Astrocyte of the cerebellum (primary cell): ENCODE results near the gene EVA1C.

Experiments
- DNase-seq: peaks from one replicate; pipeline ENCODE4 v3.0.0-alpha.2; 2011; ENCODE audit warnings: low read depth
- H3K4me3 ChIP-seq: 2 replicates; pipeline ENCODE4 v1.5.1; 2011; ENCODE audit warnings: mild to moderate bottlenecking, low read depth, low read length, moderate library complexity
- in situ Hi-C: cut with HindIII; loops from 2 replicates; pipeline ENCODE4 v1.10.0; 2017; ENCODE audit warnings: low sequenced_read_pairs
- TF ChIP-seq, protein P1 (sequence below): IDR thresholded peaks from 2 replicates; pipeline ENCODE4 v1.5.1; 2012; ENCODE audit warnings: low read length, low read depth, moderate library complexity, mild to moderate bottlenecking; ENCODE audit errors: missing control alignments

EVA1C gene

DNA sequence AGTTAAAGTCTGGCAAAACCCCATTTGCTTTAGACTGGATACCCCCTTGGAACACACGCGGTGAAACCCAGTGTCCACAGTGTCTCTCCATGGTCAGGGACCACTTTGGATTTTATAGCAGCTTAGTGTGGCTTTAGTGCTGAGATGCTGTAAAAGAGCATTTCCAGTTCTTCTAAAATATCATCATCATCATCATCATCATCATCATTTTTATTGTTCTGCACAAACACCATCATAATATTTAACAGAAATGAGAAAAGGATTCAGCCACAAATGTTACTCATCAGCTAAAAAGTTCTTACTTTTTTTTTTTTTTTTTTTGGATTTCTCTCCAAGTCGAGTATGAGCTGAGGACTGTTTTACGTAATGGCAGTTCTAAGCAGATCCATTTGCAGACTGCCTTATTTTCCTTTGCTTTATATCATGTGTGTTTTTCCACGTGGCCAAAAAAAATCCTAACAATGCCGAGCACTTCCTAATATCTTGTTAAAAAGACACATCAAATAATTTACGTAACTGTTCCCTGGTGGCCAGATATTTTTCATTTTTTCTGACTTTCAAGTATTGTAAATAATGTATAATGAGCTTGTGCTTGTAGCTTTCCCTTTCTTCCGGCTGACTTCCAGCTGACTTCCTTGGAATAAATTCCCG lies 62.8 kb downstream of the EVA1C start:
- no peak overlapping the region for H3K4me3 ChIP-seq
- TF ChIP-seq, protein P1, sequence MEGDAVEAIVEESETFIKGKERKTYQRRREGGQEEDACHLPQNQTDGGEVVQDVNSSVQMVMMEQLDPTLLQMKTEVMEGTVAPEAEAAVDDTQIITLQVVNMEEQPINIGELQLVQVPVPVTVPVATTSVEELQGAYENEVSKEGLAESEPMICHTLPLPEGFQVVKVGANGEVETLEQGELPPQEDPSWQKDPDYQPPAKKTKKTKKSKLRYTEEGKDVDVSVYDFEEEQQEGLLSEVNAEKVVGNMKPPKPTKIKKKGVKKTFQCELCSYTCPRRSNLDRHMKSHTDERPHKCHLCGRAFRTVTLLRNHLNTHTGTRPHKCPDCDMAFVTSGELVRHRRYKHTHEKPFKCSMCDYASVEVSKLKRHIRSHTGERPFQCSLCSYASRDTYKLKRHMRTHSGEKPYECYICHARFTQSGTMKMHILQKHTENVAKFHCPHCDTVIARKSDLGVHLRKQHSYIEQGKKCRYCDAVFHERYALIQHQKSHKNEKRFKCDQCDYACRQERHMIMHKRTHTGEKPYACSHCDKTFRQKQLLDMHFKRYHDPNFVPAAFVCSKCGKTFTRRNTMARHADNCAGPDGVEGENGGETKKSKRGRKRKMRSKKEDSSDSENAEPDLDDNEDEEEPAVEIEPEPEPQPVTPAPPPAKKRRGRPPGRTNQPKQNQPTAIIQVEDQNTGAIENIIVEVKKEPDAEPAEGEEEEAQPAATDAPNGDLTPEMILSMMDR = no peak
- in situ Hi-C loops = no loop called here
- no peak for DNase-seq

DNA sequence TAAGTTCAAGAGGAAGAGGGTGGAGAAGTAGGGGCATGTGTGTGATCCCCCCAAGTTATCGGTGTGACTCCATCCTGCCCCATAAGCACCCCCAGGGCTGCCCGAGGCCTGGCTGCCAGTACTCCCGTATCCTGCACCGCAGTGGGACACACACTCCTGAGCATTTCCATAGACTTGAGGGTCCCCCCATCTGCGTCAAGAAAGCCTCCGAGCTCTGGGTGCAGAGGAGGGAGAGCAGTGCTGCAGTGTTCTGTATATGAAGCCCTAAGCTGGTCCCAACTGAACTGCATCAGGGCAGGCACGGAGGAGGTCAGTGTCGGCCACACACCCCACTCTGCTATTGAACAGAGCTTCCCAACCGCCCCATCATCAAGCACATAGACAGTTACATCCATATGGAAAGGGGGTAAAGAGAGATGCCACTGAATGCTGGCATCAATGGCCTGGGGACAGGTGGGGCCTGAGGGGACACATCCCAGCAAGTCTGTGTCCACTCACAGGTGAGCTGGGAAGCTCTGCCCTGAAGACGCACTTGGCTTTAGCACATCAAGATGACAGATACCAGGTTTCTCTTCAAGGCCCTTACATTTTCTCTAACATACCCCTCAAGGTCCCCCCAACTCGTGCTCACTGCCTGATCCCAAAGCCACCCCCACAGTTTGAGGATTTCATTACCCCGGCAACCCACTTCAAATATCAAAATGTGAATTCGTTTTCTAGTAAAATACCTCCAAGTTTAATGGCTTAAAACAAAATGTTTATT lies 64.3 kb downstream of the EVA1C start:
- TF ChIP-seq, protein P1 = no peak
- H3K4me3 ChIP-seq = no peak overlapping the region
- in situ Hi-C loops = no loop called here
- no peak for DNase-seq

DNA sequence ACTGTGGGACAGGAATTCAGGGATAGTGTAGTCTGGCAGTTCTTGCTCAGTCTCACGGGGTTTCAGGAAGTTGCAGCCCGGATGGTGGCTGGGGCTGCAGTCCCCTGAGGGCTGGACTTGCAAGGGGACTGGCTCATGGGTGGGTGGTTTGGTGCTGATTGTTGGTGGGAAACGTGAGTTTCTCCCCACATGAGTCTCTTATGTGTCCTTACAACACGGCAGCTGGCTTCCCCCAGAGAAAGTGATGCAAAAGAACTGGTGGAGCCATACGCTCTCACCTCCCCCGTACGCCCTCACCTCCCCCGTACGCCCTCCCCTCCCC lies 64.9 kb downstream of the EVA1C start:
- TF ChIP-seq, protein P1 = no peak
- in situ Hi-C loops = no loop called here
- no peak overlapping the region for H3K4me3 ChIP-seq
- DNase-seq = no peak

DNA sequence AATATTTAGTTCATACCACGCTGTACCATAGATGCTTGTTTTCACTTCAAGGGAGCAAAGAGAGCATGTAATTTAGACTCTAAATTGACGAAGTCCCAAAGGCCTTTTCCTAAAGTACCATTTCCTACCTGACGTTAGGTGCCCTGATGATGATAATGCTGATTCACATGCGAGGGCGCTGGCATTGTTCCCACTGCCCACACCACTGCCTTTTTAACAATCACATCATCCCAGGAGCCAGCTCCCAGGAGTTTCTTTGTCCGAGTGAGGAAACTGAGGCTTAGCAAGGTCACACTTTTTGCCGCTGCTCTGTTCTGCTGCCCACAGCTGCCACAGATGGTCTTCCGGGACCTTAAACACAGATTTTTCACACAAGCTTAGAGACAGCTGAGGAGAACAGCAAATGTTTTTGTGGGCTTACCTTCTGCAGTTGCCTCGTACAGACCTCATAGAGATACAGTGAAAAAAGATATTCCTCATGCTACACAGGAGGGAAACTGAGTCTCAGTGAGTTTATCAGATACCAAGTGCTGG lies 69.4 kb downstream of the EVA1C start:
- in situ Hi-C loops = no loop called here
- TF ChIP-seq, protein P1 = no peak

DNA sequence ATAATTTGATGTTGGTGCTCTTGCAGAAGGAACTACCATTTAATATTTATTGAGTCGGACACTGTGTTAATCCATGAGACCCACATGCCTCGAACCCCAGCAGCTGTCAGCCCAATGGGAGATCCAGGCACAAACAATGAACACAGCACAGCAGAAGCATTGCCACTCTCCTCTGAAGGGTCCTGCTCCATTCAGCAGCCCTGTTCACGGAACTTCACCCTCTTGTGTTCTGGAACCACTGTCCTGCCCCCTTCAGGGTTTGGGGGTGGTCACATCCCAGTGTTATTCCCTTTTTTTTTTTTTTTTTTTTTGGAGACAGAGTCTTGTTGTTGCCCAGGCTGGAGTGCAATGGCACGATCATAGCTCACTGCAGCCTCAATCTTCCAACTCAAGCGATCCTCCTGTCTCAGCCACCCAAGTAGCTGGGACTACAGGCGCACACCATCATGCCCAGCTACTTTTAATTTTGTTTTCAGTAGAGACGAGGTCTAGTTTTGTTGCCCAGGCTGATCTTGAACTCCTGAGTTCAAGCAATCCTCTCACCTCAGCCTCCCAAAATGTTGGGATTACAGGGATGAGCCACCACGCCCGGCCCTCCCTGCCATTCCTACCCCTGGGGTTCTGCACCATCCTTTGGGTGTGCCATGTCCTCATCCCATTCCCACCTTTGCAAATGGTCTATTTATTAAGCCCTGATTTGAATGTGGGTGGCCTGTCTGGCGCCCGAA lies 70.2 kb downstream of the EVA1C start:
- TF ChIP-seq, protein P1 = no peak
- in situ Hi-C loops = no loop called here
- DNase-seq = no peak
- H3K4me3 ChIP-seq = no peak overlapping the region

More for the DNA sequence above, 69.4 kb downstream of the EVA1C start:
- DNase-seq = no peak
- H3K4me3 ChIP-seq = no peak overlapping the region

DNA sequence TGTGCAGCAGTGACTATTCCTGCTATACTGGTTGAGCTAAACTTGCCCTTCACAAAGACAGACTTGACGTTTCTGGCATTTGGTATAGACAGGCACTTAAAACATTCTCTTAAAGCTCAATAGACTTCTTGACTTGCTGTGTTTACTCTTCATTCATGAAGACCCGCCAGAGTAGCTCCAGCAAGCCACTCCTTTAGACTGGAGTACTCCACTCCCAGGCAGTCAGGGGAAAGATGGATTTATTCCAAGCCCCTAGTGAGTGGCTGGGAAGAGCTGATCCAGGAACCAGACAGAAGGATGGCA lies 70.7 kb downstream of the EVA1C start:
- no peak for DNase-seq
- TF ChIP-seq, protein P1 = no peak
- in situ Hi-C loops = no loop called here
- H3K4me3 ChIP-seq = no peak overlapping the region
